PC-9 (cell line): ENCODE results near the gene HAPLN2. TPM values are rescaled to one million over a fixed set of nuclear protein-coding genes. Genes with fewer than 3 reads are reported as not detected.

Source experiments
- BruUV-seq: library from RNA; stranded (reverse); fragments of 400-500 nt; replicated peaks from 2 replicates; lab custom pipeline; 2021; lab: Mats Ljungman, UMichigan
- CTCF ChIA-PET: fragments of 300-600 bp; sonication (Branson Sonifier 250); formaldehyde crosslinking; loops from one replicate; lab custom pipeline; 2022; ENCODE audit warnings: antibody characterized with exemption; lab: Charles Lee
- POLR2A ChIA-PET: fragments of 300-600 bp; sonication (Branson Sonifier 250); formaldehyde crosslinking; loops from one replicate; lab custom pipeline; 2022; ENCODE audit warnings: antibody characterized with exemption; ENCODE audit not compliant: unreplicated experiment; lab: Charles Lee
- DNase-seq, 2 experiments: peaks; one replicate each; pipeline versions ENCODE4 v3.0.0 to v3.0.0-alpha.2; 2015 to 2022; ENCODE audit warnings: mixed read lengths in 1 of 2
- H2AFZ ChIP-seq: fragments of 200-600 bp; sonication (generic); 2 replicates; pipeline ENCODE4 v1.8.1; 2017; ENCODE audit warnings: antibody characterized with exemption
- H3F3A ChIP-seq: fragments of 200-600 bp; sonication (generic); 2 replicates; pipeline ENCODE4 v1.8.1; 2017; ENCODE audit warnings: antibody characterized with exemption, mild to moderate bottlenecking, low read depth; ENCODE audit not compliant: insufficient read depth
- H3K27ac ChIP-seq: fragments of 200-600 bp; sonication (generic); 2 replicates; pipeline ENCODE4 v1.6.1; 2016; ENCODE audit warnings: mixed run types
- H3K27me3 ChIP-seq: fragments of 200-600 bp; sonication (generic); 2 replicates; pipeline ENCODE4 v1.6.1; 2016; ENCODE audit warnings: low read depth, mixed run types; ENCODE audit not compliant: insufficient read depth
- H3K36me3 ChIP-seq: fragments of 200-600 bp; sonication (generic); 2 replicates; pipeline ENCODE4 v1.6.1; 2016; ENCODE audit warnings: low read depth, mixed run types
- H3K4me1 ChIP-seq: fragments of 200-600 bp; sonication (generic); replicated peaks from 2 replicates; pipeline ENCODE4 v1.6.1; 2016; ENCODE audit warnings: mixed run types; ENCODE audit not compliant: insufficient read depth
- H3K4me2 ChIP-seq: fragments of 200-600 bp; sonication (generic); 2 replicates; pipeline ENCODE4 v1.6.1; 2017; ENCODE audit warnings: mixed run types
- H3K4me3 ChIP-seq: fragments of 200-600 bp; sonication (generic); 2 replicates; pipeline ENCODE4 v1.6.1; 2016; ENCODE audit warnings: mixed run types
- H3K79me2 ChIP-seq: fragments of 200-600 bp; sonication (generic); 2 replicates; pipeline ENCODE4 v1.6.1; 2017; ENCODE audit warnings: low read depth, mixed run types
- H3K9me2 ChIP-seq: fragments of 200-600 bp; sonication (generic); 2 replicates; pipeline ENCODE4 v1.8.1; 2017; ENCODE audit warnings: mild to moderate bottlenecking; ENCODE audit not compliant: insufficient read depth
- H3K9me3 ChIP-seq: fragments of 200-600 bp; sonication (generic); 2 replicates; pipeline ENCODE4 v1.8.1; 2016; ENCODE audit warnings: low read depth; ENCODE audit not compliant: insufficient read depth
- H4K20me1 ChIP-seq: fragments of 200-600 bp; sonication (generic); 2 replicates; pipeline ENCODE4 v1.8.1; 2017; ENCODE audit not compliant: insufficient read depth
- EZH2 ChIP-seq: fragments of 200-600 bp; sonication (generic); IDR thresholded peaks from 2 replicates; pipeline ENCODE4 v1.8.0; 2017; ENCODE audit warnings: antibody characterized with exemption, low read depth
- intact Hi-C: fragments of 100-400 bp; cut with micrococcal nuclease; formaldehyde crosslinking; loops from one replicate; pipeline ENCODE4 v1.10.0; 2022; ENCODE audit not compliant: unreplicated experiment
- total RNA-seq: library from RNA; stranded (reverse); gene quantifications from 2 replicates; pipeline ENCODE4 v1.2.3, GENCODE V29; 2021
- TF ChIP-seq, protein P1 (sequence below): fragments of 200-600 bp; sonication (generic); conservative IDR thresholded peaks from 2 replicates; pipeline ENCODE4 v1.6.1; 2017; ENCODE audit warnings: mixed run types, antibody characterized with exemption, mild to moderate bottlenecking, moderate library complexity

HAPLN2 gene
- total RNA-seq, 1 experiment from 2014 or later, result not detected

DNA sequence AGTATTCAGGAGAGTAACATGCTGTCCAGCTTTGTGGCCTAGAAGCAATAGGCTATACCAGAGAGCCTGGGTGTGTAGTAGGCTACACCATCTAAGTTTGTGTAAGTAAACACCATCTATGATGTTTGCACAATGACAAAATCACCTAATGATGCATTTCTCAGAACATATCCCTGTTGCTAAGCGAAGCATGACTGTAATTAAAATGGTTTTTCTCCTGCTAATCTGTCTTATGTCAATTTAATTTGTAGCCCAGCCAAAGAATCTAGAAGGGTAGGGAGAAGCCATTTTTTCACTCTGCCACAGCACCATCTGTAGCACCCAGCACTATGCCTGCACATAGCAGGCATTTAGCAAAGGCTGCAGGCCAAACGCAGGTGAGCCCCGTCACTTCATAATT lies 41.7 kb upstream of the HAPLN2 start:
- DNase-seq, result no peak
- Histone ChIP-seq H4K20me1 (no peaks in the 10 kb centered on the region), H3K4me3 (no peak overlapping the region), H3K36me3 (no peaks in the 10 kb centered on the region), H3K9me3 (no peaks in the 10 kb centered on the region), H3K27ac (no peak overlapping the region), H3K9me2 (no peaks in the 10 kb centered on the region), H3K4me2 (no peak overlapping the region), H3K4me1 (no peaks in the 10 kb centered on the region; the same call in 1 of the 2 replicates), H3K27me3 (no peaks in the 10 kb centered on the region), H3K79me2 (no peaks in the 10 kb centered on the region), H3F3A (no peaks in the 10 kb centered on the region), H2AFZ (no peak overlapping the region)
- intact Hi-C loops, result no loop called here
- ChIA-PET CTCF (no interaction called here), POLR2A (interaction anchor here (0.6 kb wide), 1 partner anchor 57 kb away, joined by 3 read pairs; no protein-coding TSS in a partner anchor)
- TF ChIP-seq, protein P1, sequence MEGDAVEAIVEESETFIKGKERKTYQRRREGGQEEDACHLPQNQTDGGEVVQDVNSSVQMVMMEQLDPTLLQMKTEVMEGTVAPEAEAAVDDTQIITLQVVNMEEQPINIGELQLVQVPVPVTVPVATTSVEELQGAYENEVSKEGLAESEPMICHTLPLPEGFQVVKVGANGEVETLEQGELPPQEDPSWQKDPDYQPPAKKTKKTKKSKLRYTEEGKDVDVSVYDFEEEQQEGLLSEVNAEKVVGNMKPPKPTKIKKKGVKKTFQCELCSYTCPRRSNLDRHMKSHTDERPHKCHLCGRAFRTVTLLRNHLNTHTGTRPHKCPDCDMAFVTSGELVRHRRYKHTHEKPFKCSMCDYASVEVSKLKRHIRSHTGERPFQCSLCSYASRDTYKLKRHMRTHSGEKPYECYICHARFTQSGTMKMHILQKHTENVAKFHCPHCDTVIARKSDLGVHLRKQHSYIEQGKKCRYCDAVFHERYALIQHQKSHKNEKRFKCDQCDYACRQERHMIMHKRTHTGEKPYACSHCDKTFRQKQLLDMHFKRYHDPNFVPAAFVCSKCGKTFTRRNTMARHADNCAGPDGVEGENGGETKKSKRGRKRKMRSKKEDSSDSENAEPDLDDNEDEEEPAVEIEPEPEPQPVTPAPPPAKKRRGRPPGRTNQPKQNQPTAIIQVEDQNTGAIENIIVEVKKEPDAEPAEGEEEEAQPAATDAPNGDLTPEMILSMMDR, result no peak
- TF ChIP-seq EZH2, result no peak
- no TSS peak for BruUV-seq

DNA sequence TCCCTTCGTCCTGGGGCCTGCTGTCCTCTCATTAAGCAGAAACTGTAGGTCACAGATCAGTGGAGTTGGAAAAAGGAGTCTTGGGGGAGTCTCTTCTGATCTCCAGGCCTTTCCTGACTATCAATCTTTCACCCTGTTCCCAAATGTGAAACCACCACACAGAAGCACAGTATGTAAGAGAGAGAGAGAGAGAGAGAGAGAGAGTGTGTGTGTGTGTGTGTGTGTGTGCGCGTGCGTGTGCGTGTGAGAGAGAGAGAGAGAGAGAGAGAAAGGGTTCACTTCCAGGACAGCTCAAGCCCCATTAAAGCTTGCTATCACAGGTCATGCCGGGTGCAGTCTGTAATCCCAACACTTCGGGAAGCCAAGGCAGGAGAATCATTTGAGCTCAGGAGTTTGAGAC lies 41.2 kb upstream of the HAPLN2 start:
- Histone ChIP-seq H3K9me3 (no peaks in the 10 kb centered on the region), H3K36me3 (no peaks in the 10 kb centered on the region), H3K4me1 (no peaks in the 10 kb centered on the region), H4K20me1 (no peaks in the 10 kb centered on the region), H3K27me3 (no peaks in the 10 kb centered on the region), H3K4me2 (no peak overlapping the region), H3K9me2 (no peaks in the 10 kb centered on the region), H2AFZ (no peak overlapping the region), H3K27ac (no peak overlapping the region), H3K79me2 (no peaks in the 10 kb centered on the region), H3F3A (no peaks in the 10 kb centered on the region), H3K4me3 (no peak overlapping the region)
- POLR2A ChIA-PET, result interaction anchor here (0.5 kb wide), 1 partner anchor 307 kb away, joined by 4 read pairs; no protein-coding TSS in a partner anchor
- intact Hi-C loops, result no loop called here
- TF ChIP-seq EZH2, result no peak
- TF ChIP-seq, protein P1, result no peak
- no TSS peak for BruUV-seq
- DNase-seq, result no peak
- CTCF ChIA-PET, result no interaction called here

- ChIA-PET CTCF (interaction anchor here (0.7 kb wide), 1 partner anchor 466 kb away, joined by 3 read pairs; no protein-coding TSS in a partner anchor), POLR2A (no interaction called here)
- H4K20me1 ChIP-seq, result no peaks in the 10 kb centered on the region
- no peak within 1 kb of the TSS for H3K4me2 ChIP-seq
- no peak within 1 kb of the TSS for H3K27ac ChIP-seq
- H3F3A ChIP-seq, result no peaks in the 10 kb centered on the region
- no peaks in the 10 kb centered on the region for H3K36me3 ChIP-seq
- no peaks in the 10 kb centered on the region for H3K9me2 ChIP-seq
- TF ChIP-seq, protein P1, result no peak
- no peak for TF ChIP-seq EZH2
- H2AFZ ChIP-seq, result no peak within 1 kb of the TSS
- no peaks in the 10 kb centered on the region for H3K79me2 ChIP-seq
- no peaks in the 10 kb centered on the region for H3K27me3 ChIP-seq
- DNase-seq, result no peak
- no TSS peak for BruUV-seq
- intact Hi-C loops, result no loop called here
- no peaks in the 10 kb centered on the region for H3K9me3 ChIP-seq
- no peak within 1 kb of the TSS for H3K4me3 ChIP-seq
- H3K4me1 ChIP-seq, result no peaks in the 10 kb centered on the region
Measured at GRCh38 chr1:156579472-156579871, 39.7 kb upstream of the HAPLN2 start, which contains the start of gene TTC24. Gene TTC24 (plus strand): TSS chr1:156579723. CDS start chr1:156581365, 1,642 bp downstream.
